ENCODE data around the gene ZDHHC8.

ZDHHC8 gene

DNA sequence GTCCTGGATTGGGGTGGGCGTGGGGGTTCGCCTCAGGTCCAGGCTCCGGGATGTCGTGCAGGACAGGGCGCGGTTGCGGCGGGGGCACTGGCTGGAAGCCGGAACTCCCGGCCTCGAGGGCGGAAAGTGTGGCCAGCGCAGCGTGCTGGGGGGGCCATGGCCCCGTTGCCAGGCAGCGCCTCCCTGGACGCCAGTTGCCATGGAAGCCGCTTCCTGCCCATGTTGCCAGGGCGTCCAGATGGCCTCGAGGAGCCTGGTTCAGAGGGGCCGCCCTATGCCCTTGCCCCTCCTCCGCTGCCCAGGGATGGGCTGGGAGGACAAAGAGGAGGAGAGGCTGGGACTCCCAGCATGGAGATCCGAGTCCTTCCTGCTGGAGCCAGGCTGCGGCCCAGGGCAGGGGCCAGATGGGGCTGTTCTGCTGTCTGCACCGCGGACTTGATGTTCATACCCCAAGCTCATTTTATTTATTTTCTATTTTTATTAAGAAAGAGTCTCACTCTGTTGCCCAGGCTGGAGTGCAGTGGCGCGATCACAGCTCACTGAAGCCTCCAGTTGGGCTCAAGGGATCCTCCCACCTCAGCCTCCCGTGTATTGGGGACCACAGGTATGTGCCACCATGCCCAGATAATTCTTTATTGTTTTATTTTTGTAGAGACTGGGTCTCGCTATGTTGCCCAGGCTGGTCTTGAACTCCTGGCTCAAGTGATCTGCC lies 23.9 kb downstream of the ZDHHC8 start:
- Histone ChIP-seq H3K27me3 (ENCODE audit: insufficient read depth, low read length, poor library complexity) (no peaks in the 10 kb centered on the region), H3K9me3 (ENCODE audit: insufficient read depth, low read length, severe bottlenecking) (no peaks in the 10 kb centered on the region), H3K79me2 (ENCODE audit: insufficient read depth, low read length) (no peaks in the 10 kb centered on the region), H2AFZ (ENCODE audit: low read depth, low read length) (no peak overlapping the region), H3K4me2 (ENCODE audit: insufficient read depth, low read length) (no peak overlapping the region), H3K36me3 (ENCODE audit: insufficient read depth, low read length) (no peaks in the 10 kb centered on the region), H3K4me3 (ENCODE audit: low read depth in 1 of 2, low read length in 2 of 2) (no peak overlapping the region), H4K20me1 (ENCODE audit: insufficient read depth, low read length) (peaks cover 5% of the 10 kb centered on the region; the same call in 1 of the 2 replicates), H3K27ac (ENCODE audit: low read length) (no peak overlapping the region), H3K4me1 (ENCODE audit: insufficient read depth, low read length) (peaks cover 10% of the 10 kb centered on the region), H3K9ac (ENCODE audit: low read depth, low read length) (no peak overlapping the region)
- TF ChIP-seq, protein P1, sequence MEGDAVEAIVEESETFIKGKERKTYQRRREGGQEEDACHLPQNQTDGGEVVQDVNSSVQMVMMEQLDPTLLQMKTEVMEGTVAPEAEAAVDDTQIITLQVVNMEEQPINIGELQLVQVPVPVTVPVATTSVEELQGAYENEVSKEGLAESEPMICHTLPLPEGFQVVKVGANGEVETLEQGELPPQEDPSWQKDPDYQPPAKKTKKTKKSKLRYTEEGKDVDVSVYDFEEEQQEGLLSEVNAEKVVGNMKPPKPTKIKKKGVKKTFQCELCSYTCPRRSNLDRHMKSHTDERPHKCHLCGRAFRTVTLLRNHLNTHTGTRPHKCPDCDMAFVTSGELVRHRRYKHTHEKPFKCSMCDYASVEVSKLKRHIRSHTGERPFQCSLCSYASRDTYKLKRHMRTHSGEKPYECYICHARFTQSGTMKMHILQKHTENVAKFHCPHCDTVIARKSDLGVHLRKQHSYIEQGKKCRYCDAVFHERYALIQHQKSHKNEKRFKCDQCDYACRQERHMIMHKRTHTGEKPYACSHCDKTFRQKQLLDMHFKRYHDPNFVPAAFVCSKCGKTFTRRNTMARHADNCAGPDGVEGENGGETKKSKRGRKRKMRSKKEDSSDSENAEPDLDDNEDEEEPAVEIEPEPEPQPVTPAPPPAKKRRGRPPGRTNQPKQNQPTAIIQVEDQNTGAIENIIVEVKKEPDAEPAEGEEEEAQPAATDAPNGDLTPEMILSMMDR (IDR thresholded peaks at IDR 0.05; ENCODE audit: borderline replicate concordance, extremely low read depth, low read length, poor library complexity, severe bottlenecking) = no peak
- TF ChIP-seq EZH2 (IDR thresholded peaks at IDR 0.05; ENCODE audit: borderline replicate concordance, low read depth, low read length, severe bottlenecking) = no peak
- ATAC-seq (ENCODE audit: insufficient read depth, low read depth) (no peak), DNase-seq (no peak)

DNA sequence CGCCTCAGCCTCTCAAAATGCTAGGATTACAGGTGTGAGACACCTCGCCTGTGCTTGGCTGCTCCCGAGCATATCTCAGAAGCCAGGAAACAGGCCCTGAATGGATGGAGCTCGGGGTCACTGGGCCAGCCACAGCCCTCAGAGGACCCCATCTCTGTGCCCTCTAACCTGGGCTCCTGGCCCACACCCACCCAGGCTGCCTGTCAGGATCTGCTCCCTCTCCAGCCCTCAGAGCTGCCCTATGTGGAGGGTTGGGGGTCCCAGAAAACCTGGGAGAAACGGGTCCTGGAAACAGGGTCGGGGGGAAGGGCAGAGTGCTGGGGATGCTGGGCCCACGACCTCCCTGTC lies 24.4 kb downstream of the ZDHHC8 start:
- no peaks in the 10 kb centered on the region for H3K36me3 ChIP-seq (ENCODE audit: insufficient read depth, low read length)
- H3K4me3 ChIP-seq (ENCODE audit: low read depth in 1 of 2, low read length in 2 of 2) = no peak overlapping the region
- ATAC-seq (ENCODE audit: insufficient read depth, low read depth) (no peak), DNase-seq (no peak)
- H3K27me3 ChIP-seq (ENCODE audit: insufficient read depth, low read length, poor library complexity) = no peaks in the 10 kb centered on the region
- no peak overlapping the region for H3K27ac ChIP-seq (ENCODE audit: low read length)
- no peak overlapping the region for H3K9ac ChIP-seq (ENCODE audit: low read depth, low read length)
- H3K4me1 ChIP-seq (ENCODE audit: insufficient read depth, low read length) = peaks cover 10% of the 10 kb centered on the region
- TF ChIP-seq EZH2 (IDR thresholded peaks at IDR 0.05; ENCODE audit: borderline replicate concordance, low read depth, low read length, severe bottlenecking) = no peak
- TF ChIP-seq, protein P1 (IDR thresholded peaks at IDR 0.05; ENCODE audit: borderline replicate concordance, extremely low read depth, low read length, poor library complexity, severe bottlenecking) = no peak
- H2AFZ ChIP-seq (ENCODE audit: low read depth, low read length) = no peak overlapping the region
- H3K79me2 ChIP-seq (ENCODE audit: insufficient read depth, low read length) = no peaks in the 10 kb centered on the region
- no peaks in the 10 kb centered on the region for H3K9me3 ChIP-seq (ENCODE audit: insufficient read depth, low read length, severe bottlenecking)
- H3K4me2 ChIP-seq (ENCODE audit: insufficient read depth, low read length) = no peak overlapping the region
- peaks cover 5% of the 10 kb centered on the region; the same call in 1 of the 2 replicates for H4K20me1 ChIP-seq (ENCODE audit: insufficient read depth, low read length)

DNA sequence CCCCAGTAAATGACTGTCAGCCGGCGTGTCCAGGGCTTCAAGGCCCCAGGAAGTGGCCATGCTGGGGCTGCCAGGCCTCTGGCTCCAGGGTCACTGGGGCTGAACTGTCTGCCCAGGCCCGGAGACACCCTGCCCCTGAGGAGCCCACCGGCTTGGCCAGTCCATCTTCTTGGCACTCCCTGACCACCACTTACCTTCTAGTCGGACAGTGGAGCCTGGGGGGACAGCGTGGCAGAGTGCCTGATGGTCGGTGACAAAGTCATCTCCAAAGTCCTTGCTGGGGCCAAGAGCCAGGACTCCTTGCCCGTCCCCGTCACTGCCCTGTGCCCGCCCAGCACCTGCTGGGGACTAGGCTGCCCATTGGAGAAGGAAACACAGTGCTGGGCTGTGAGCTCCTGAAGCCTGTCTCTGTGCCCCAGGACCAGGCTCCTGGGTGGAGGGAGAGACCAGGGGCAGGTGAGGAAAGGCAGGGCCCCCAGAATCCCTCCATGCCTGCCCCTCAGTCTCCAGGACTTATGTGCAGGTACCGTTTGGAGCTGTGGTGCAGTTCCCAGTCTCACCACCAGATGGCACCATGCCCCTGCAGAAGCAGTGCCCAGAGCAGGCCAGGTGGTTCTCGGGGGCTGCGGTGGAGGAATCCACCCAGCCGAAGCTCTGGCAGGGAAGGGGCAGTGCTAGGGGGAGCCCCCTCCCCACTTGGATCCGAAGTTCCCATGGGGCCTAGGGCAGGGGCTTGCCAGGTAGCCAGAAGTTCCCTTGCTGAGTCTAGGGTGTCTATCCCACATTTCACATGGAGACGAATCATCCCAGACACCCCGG lies 25.2 kb downstream of the ZDHHC8 start:
- H3K9ac ChIP-seq (ENCODE audit: low read depth, low read length) = no peak overlapping the region
- DNase-seq = peak; percentile 87

More for the DNA sequence above, 25.2 kb downstream of the ZDHHC8 start:
- H3K9me3 ChIP-seq (ENCODE audit: insufficient read depth, low read length, severe bottlenecking) = no peaks in the 10 kb centered on the region
- H3K27me3 ChIP-seq (ENCODE audit: insufficient read depth, low read length, poor library complexity) = no peaks in the 10 kb centered on the region
- H4K20me1 ChIP-seq (ENCODE audit: insufficient read depth, low read length) = peaks cover 5% of the 10 kb centered on the region; the same call in 1 of the 2 replicates
- H3K79me2 ChIP-seq (ENCODE audit: insufficient read depth, low read length) = no peaks in the 10 kb centered on the region
- TF ChIP-seq, protein P1 (IDR thresholded peaks at IDR 0.05; ENCODE audit: borderline replicate concordance, extremely low read depth, low read length, poor library complexity, severe bottlenecking) = peak; percentile 99
- TF ChIP-seq EZH2 (IDR thresholded peaks at IDR 0.05; ENCODE audit: borderline replicate concordance, low read depth, low read length, severe bottlenecking) = no peak
- no peaks in the 10 kb centered on the region for H3K36me3 ChIP-seq (ENCODE audit: insufficient read depth, low read length)
- peak; percentile 90 for ATAC-seq (ENCODE audit: insufficient read depth, low read depth)
- H3K4me3 ChIP-seq (ENCODE audit: low read depth in 1 of 2, low read length in 2 of 2) = no peak overlapping the region
- H3K4me2 ChIP-seq (ENCODE audit: insufficient read depth, low read length) = no peak overlapping the region
- H3K4me1 ChIP-seq (ENCODE audit: insufficient read depth, low read length) = peaks cover 10% of the 10 kb centered on the region
- no peak overlapping the region for H2AFZ ChIP-seq (ENCODE audit: low read depth, low read length)
- no peak overlapping the region for H3K27ac ChIP-seq (ENCODE audit: low read length)
